CD14-positive monocyte (primary cell): ENCODE data around the gene GALNT18. TPM values are rescaled to one million over a fixed set of nuclear protein-coding genes. Genes with fewer than 3 reads are reported as not detected.

Experiments
- DNase-seq, 3 donors: peaks; one replicate each; pipeline ENCODE4 v3.0.0-alpha.2; 2011 to 2022
- H2AFZ ChIP-seq: 2 replicates; pipeline ENCODE4 v1.6.0; 2012; ENCODE audit warnings: mild to moderate bottlenecking, low read depth, low read length, inconsistent platforms; ENCODE audit not compliant: insufficient read depth, poor library complexity, severe bottlenecking
- H3K27ac ChIP-seq, 2 donors: 1 replicate in 1 of 2; 2 replicates in 1 of 2; pipeline ENCODE4 v1.5.1; 2012 to 2013; ENCODE audit warnings: low read length in 2 of 2, control low read depth in 1 of 2, inconsistent platforms in 1 of 2, low read depth in 1 of 2, mild to moderate bottlenecking in 1 of 2
- H3K27me3 ChIP-seq, 2 donors: one replicate each; pipeline versions ENCODE4 v1.6.0 to v1.6.1; 2011 to 2013; ENCODE audit warnings: low read length in 2 of 2; ENCODE audit not compliant: control insufficient read depth in 2 of 2, insufficient read depth in 2 of 2
- H3K36me3 ChIP-seq, 2 donors: replicated peaks in 1 of 2; 1 replicate in 1 of 2; 2 replicates in 1 of 2; pipeline versions ENCODE4 v1.5.1 to v1.6.1; 2012 to 2013; ENCODE audit warnings: low read length in 2 of 2, control low read depth in 1 of 2, inconsistent platforms in 1 of 2, mild to moderate bottlenecking in 1 of 2; ENCODE audit not compliant: insufficient read depth in 2 of 2, control insufficient read depth in 1 of 2
- H3K4me1 ChIP-seq, 2 donors: 1 replicate in 1 of 2; 2 replicates in 1 of 2; pipeline versions ENCODE4 v1.5.1 to v1.6.1; 2012 to 2013; ENCODE audit warnings: low read length in 2 of 2, control low read depth in 1 of 2, inconsistent platforms in 1 of 2, mild to moderate bottlenecking in 1 of 2, moderate library complexity in 1 of 2; ENCODE audit not compliant: insufficient read depth in 2 of 2, control insufficient read depth in 1 of 2
- H3K4me2 ChIP-seq: replicated peaks from 2 replicates; pipeline ENCODE3; 2012; ENCODE audit warnings: low read length, moderate library complexity, mild to moderate bottlenecking; ENCODE audit not compliant: poor library complexity, severe bottlenecking; ENCODE audit errors: extremely low read depth
- H3K4me3 ChIP-seq, 3 experiments: fragments of 200-600 bp in 1 of 3; sonication (generic) in 1 of 3; replicated peaks in 1 of 3; 1 replicate in 2 of 3; 2 replicates in 1 of 3; pipeline ENCODE4 v1.5.1; 2011 to 2013; ENCODE audit warnings: low read length in 3 of 3, mild to moderate bottlenecking in 3 of 3, control low read depth in 2 of 3, low read depth in 2 of 3, inconsistent platforms in 1 of 3, moderate library complexity in 1 of 3
- H3K79me2 ChIP-seq: 2 replicates; pipeline ENCODE4 v1.6.0; 2012; ENCODE audit warnings: mild to moderate bottlenecking, control low read depth, inconsistent platforms, low read length, moderate library complexity; ENCODE audit not compliant: insufficient read depth
- H3K9ac ChIP-seq: 2 replicates; pipeline ENCODE4 v1.6.0; 2017; ENCODE audit warnings: low read length, mild to moderate bottlenecking; ENCODE audit not compliant: insufficient read depth, poor library complexity, severe bottlenecking
- H3K9me3 ChIP-seq, 2 donors: replicated peaks in 1 of 2; 1 replicate in 1 of 2; 2 replicates in 1 of 2; pipeline versions ENCODE4 v1.5.1 to v1.6.1; 2012 to 2013; ENCODE audit warnings: low read length in 2 of 2, control low read depth in 1 of 2; ENCODE audit not compliant: control insufficient read depth in 1 of 2, insufficient read depth in 1 of 2
- H4K20me1 ChIP-seq: 2 replicates; pipeline ENCODE4 v1.6.0; 2012; ENCODE audit warnings: mild to moderate bottlenecking, low read length, control low read depth, moderate library complexity; ENCODE audit not compliant: insufficient read depth
- H3K27ac Mint-ChIP-seq, 7 donors: one replicate each; pipeline ENCODE4 v1.8.0; 2020; ENCODE audit warnings: mild to moderate bottlenecking in 7 of 7, mixed read lengths in 7 of 7, moderate library complexity in 6 of 7, inconsistent platforms in 2 of 7
- H3K27me3 Mint-ChIP-seq, 3 donors: one replicate each; pipeline ENCODE4 v1.8.0; 2021 to 2022; ENCODE audit warnings: low read depth in 3 of 3, mild to moderate bottlenecking in 3 of 3, mixed read lengths in 3 of 3, moderate library complexity in 3 of 3, inconsistent platforms in 1 of 3
- H3K36me3 Mint-ChIP-seq, 2 donors: one replicate each; pipeline ENCODE4 v1.8.0; 2020; ENCODE audit warnings: mixed read lengths in 2 of 2, inconsistent platforms in 1 of 2, mild to moderate bottlenecking in 1 of 2
- H3K4me1 Mint-ChIP-seq: one replicate; pipeline ENCODE4 v1.8.0; 2020; ENCODE audit warnings: mild to moderate bottlenecking, mixed read lengths
- H3K4me3 Mint-ChIP-seq, 2 donors: one replicate each; pipeline ENCODE4 v1.8.0; 2020; ENCODE audit warnings: mild to moderate bottlenecking in 2 of 2, mixed read lengths in 2 of 2, moderate library complexity in 1 of 2
- H3K9me3 Mint-ChIP-seq, 7 donors: one replicate each; pipeline ENCODE4 v1.8.0; 2020 to 2022; ENCODE audit warnings: mixed read lengths in 7 of 7, mild to moderate bottlenecking in 6 of 7, moderate library complexity in 6 of 7, inconsistent platforms in 2 of 7
- CTCF ChIP-seq: fragments of 200-600 bp; IDR thresholded peaks from one replicate; pipeline ENCODE4 v1.8.0; 2022; ENCODE audit warnings: antibody characterized with exemption, mild to moderate bottlenecking
- WGBS: methylation state at CpG from one replicate; pipeline ENCODE4 v1.1.5; 2013; ENCODE audit warnings: missing lambda C conversion rate; ENCODE audit not compliant: insufficient coverage; 5-methylcytosine and 5-hydroxymethylcytosine counted together
- intact Hi-C, 2 donors: fragments of 100-400 bp; cut with micrococcal nuclease; formaldehyde crosslinking; loops; one replicate each; pipeline versions ENCODE4 v1.15.0 to v1.15.1; 2023
- polyA plus RNA-seq, 3 donors: library from polyadenylated mRNA; depleted of rRNA in 1 of 3; unstranded in 2 of 3; stranded (reverse) in 1 of 3; fragments of 300-500 nt in 2 of 3; fragments of >200 nt in 1 of 3; fragmentation: Illumina TruSeq in 2 of 3; gene quantifications; 1 replicate in 2 of 3; 2 replicates in 1 of 3; pipeline ENCODE4 v1.2.3, GENCODE V29; 2012 to 2021

GALNT18 gene
- polyA plus RNA-seq, 3 donors = not detected

- peaks cover 10 to 19% (median 18%) of the 10 kb centered on the region in 3 donors for H3K27me3 Mint-ChIP-seq
Measured at GRCh38 chr11:11611381-11611780, 10.4 kb downstream of the GALNT18 start.

GRCh38 chr11:11608783-11609232 is 13.0 kb downstream of the GALNT18 start:
- Histone ChIP-seq H2AFZ (no peak overlapping the region), H3K36me3 (no peaks in the 10 kb centered on the region), H3K9me3 (no peaks in the 10 kb centered on the region), H3K27ac (no peak overlapping the region), H3K79me2 (no peaks in the 10 kb centered on the region), H3K27me3 (no peaks in the 10 kb centered on the region), H3K4me1 (no peaks in the 10 kb centered on the region), H4K20me1 (no peaks in the 10 kb centered on the region), H3K4me2 (no peak overlapping the region), H3K4me3 (no peak overlapping the region), H3K9ac (no peak overlapping the region)
- no peak for DNase-seq
- Mint-ChIP-seq H3K4me1 (no peaks in the 10 kb centered on the region), H3K27me3 (peaks cover 12 to 15% (median 14%) of the 10 kb centered on the region in 3 donors), H3K9me3 (no peaks in the 10 kb centered on the region), H3K27ac (no peak overlapping the region), H3K36me3 (no peaks in the 10 kb centered on the region), H3K4me3 (no peak overlapping the region)
- intact Hi-C loops = no loop called here
- TF ChIP-seq CTCF = no peak
- WGBS = 100% methylated on average over 2 of the region's 2 CpGs

More at GRCh38 chr11:11611381-11611780, 10.4 kb downstream of the GALNT18 start:
- Histone ChIP-seq H4K20me1 (no peaks in the 10 kb centered on the region), H3K4me1 (no peaks in the 10 kb centered on the region), H3K27ac (no peak overlapping the region), H2AFZ (no peak overlapping the region), H3K4me2 (no peak overlapping the region), H3K9me3 (no peaks in the 10 kb centered on the region), H3K79me2 (no peaks in the 10 kb centered on the region), H3K27me3 (no peaks in the 10 kb centered on the region), H3K36me3 (no peaks in the 10 kb centered on the region), H3K4me3 (no peak overlapping the region), H3K9ac (no peak overlapping the region)
- no peak for TF ChIP-seq CTCF
- intact Hi-C loops = no loop called here
- no peaks in the 10 kb centered on the region for H3K9me3 Mint-ChIP-seq
- H3K4me1 Mint-ChIP-seq = no peaks in the 10 kb centered on the region
- no peaks in the 10 kb centered on the region for H3K36me3 Mint-ChIP-seq
- H3K4me3 Mint-ChIP-seq = no peak overlapping the region
- no peak overlapping the region for H3K27ac Mint-ChIP-seq
- WGBS = 93% methylated on average over 6 of the region's 6 CpGs
- DNase-seq = no peak
